AG09319 (cell line): Measurements from ENCODE around the gene CSNK1A1L.

Experiments
- DNase-seq: peaks from one replicate; pipeline ENCODE4 v3.0.0-alpha.2; 2010; ENCODE audit warnings: low read depth; ENCODE audit errors: extremely low read depth
- TF ChIP-seq, protein P1 (sequence below): IDR thresholded peaks from 2 replicates; pipeline ENCODE4 v1.5.1; 2011; ENCODE audit warnings: low read depth, mild to moderate bottlenecking, inconsistent platforms, low read length, moderate library complexity

The CSNK1A1L gene

GRCh38 chr13:37139356-37139755, 33.9 kb upstream of the CSNK1A1L start:
- TF ChIP-seq, protein P1, sequence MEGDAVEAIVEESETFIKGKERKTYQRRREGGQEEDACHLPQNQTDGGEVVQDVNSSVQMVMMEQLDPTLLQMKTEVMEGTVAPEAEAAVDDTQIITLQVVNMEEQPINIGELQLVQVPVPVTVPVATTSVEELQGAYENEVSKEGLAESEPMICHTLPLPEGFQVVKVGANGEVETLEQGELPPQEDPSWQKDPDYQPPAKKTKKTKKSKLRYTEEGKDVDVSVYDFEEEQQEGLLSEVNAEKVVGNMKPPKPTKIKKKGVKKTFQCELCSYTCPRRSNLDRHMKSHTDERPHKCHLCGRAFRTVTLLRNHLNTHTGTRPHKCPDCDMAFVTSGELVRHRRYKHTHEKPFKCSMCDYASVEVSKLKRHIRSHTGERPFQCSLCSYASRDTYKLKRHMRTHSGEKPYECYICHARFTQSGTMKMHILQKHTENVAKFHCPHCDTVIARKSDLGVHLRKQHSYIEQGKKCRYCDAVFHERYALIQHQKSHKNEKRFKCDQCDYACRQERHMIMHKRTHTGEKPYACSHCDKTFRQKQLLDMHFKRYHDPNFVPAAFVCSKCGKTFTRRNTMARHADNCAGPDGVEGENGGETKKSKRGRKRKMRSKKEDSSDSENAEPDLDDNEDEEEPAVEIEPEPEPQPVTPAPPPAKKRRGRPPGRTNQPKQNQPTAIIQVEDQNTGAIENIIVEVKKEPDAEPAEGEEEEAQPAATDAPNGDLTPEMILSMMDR, result no peak
- no peak for DNase-seq

GRCh38 chr13:37138926-37139325, 33.5 kb upstream of the CSNK1A1L start:
- DNase-seq, result no peak
- TF ChIP-seq, protein P1, result no peak

DNA sequence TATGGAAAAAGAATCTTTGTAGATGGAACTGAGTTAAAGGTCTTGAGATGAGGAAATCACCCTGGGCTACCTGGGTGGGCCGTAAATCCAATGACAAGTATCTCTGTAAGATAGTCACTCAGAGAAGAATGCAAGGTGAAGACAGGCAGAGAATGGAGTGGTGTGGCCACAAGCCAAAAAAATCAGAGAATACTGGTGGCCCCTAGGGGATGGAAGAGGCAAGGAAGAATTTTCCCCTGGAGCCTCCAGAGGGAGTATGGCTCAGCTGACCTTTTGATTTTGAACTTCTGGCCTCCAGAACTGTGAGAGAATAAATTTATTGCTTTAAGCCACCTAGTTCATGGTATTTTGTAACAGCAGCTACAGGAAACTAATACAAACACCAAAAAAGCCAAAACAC, 32.7 kb upstream of the CSNK1A1L start:
- no peak for DNase-seq
- TF ChIP-seq, protein P1, result no peak; the same call in none of the 2 replicates

DNA sequence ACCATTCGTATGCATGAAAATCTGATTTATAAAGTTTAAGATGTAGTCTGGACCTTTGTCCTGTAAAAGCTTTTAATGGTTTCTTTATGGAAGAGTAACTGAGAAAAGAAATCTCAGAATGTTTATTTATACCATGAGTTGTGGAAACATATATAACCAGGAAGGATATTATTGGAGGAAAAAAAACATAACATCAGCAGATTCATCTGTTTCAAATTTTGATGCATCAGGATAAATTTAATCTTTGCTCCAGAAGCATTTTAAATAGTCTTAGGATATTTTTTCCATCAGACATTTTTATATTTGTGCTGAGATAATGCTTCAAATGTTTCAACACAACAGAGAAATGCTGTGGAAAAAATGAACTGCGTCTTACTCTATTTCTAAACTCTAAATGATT, 31.2 kb upstream of the CSNK1A1L start:
- TF ChIP-seq, protein P1, result no peak
- DNase-seq, result no peak

DNA sequence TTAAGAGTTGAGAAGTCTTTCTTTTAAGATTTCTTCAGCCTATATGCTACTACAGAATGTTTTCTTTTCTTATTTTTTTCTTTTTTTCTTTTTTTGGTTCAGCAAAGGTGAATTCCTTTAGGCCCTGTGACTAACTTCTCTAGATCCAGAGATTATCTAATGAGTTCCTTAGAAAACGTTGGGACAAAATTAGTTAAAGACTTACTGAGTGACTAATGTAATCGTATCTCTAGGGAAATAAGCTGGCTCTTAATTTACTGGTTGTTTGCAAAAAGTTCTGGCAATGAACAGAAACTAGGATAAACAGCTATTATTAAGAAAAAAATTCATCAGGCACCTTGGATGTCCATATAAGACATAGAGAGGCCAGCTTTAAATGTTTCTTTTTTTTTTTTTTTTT, 30.7 kb upstream of the CSNK1A1L start:
- DNase-seq, result no peak
- TF ChIP-seq, protein P1, result no peak

DNA sequence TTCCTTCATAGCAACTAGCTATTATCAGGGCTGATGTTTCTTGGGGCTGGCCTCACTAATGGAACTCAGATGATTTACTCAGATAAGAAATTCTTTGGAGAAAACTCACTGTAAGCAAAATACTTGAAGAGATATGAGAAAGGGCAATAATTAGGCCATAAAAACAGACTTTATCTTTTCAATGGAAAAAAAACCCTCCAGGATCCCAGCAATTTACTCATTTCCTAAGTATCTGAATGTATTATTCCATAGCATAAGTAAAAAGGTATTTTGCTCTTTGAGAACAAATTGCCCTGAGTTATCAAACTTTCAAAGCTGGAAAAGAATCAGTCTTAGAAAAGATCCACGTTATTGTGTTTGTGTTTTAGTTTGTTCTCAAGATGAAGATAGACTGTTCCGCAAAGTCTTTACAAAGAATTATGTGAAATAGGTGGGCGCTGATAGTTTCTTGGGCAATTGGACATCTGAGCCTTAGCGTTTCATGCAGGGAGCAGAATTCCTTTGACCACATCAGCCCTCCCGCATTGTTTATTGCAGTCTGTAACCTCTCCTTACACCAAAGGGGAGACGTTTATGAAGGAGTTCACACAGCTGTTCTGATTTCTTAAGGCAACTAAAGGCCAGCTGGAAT, 29.1 kb upstream of the CSNK1A1L start:
- TF ChIP-seq, protein P1, result no peak
- no peak for DNase-seq

- TF ChIP-seq, protein P1, result no peak
- DNase-seq, result no peak
Observed at GRCh38 chr13:37132211-37132610, 26.7 kb upstream of the CSNK1A1L start.
